Neuronal stem cell (in vitro differentiated cells): ENCODE results near the gene SIRPB1.

Source experiments
- DNase-seq: peaks from one replicate; pipeline ENCODE4 v3.0.0-alpha.2; 2013; ENCODE audit warnings: low spot score
- H2AFZ ChIP-seq: one replicate; pipeline ENCODE4 v1.6.1; 2013; ENCODE audit warnings: mild to moderate bottlenecking, low read length, inconsistent platforms
- H2AK5ac ChIP-seq: 2 replicates; pipeline ENCODE4 v1.6.1; 2013; ENCODE audit warnings: low read depth, mild to moderate bottlenecking, inconsistent platforms, low read length, moderate library complexity, mixed read lengths
- H2BK120ac ChIP-seq: 2 replicates; pipeline ENCODE4 v1.6.1; 2013; ENCODE audit warnings: low read depth, mild to moderate bottlenecking, inconsistent platforms, low read length, moderate library complexity, mixed read lengths
- H2BK12ac ChIP-seq: one replicate; pipeline ENCODE4 v1.6.1; 2013; ENCODE audit warnings: low read length, inconsistent platforms
- H2BK15ac ChIP-seq: 2 replicates; pipeline ENCODE4 v1.6.1; 2013; ENCODE audit warnings: mild to moderate bottlenecking, low read length, inconsistent platforms, mixed read lengths
- H2BK5ac ChIP-seq: one replicate; pipeline ENCODE4 v1.6.1; 2013; ENCODE audit warnings: inconsistent platforms, mild to moderate bottlenecking, low read length, moderate library complexity
- H3K14ac ChIP-seq: one replicate; pipeline ENCODE4 v1.6.1; 2013; ENCODE audit warnings: low read length, inconsistent platforms
- H3K18ac ChIP-seq: 2 replicates; pipeline ENCODE4 v1.6.1; 2013; ENCODE audit warnings: low read length, inconsistent platforms
- H3K23ac ChIP-seq: 2 replicates; pipeline ENCODE4 v1.6.1; 2013; ENCODE audit warnings: low read depth, mild to moderate bottlenecking, mixed read lengths, low read length, inconsistent platforms; ENCODE audit not compliant: poor library complexity
- H3K27ac ChIP-seq: replicated peaks from 3 replicates; pipeline ENCODE4 v1.5.1; 2013; ENCODE audit warnings: low read length, inconsistent platforms
- H3K27me3 ChIP-seq, 3 experiments: 2 replicates each; pipeline ENCODE4 v1.6.1; 2013; ENCODE audit warnings: low read length in 3 of 3, mild to moderate bottlenecking in 2 of 3, inconsistent platforms in 1 of 3, low read depth in 1 of 3, mixed read lengths in 1 of 3, moderate library complexity in 1 of 3; ENCODE audit not compliant: control insufficient read depth in 3 of 3, insufficient read depth in 3 of 3
- H3K36me3 ChIP-seq, 2 donors: replicated peaks in 1 of 2; 2 replicates each; pipeline ENCODE4 v1.6.1; 2013; ENCODE audit warnings: low read length in 2 of 2; ENCODE audit not compliant: control insufficient read depth in 2 of 2, insufficient read depth in 2 of 2
- H3K4ac ChIP-seq: 2 replicates; pipeline ENCODE4 v1.6.1; 2013; ENCODE audit warnings: inconsistent platforms, mild to moderate bottlenecking, low read length, moderate library complexity
- H3K4me1 ChIP-seq, 2 donors: 1 replicate in 1 of 2; 2 replicates in 1 of 2; pipeline ENCODE4 v1.6.1; 2013; ENCODE audit warnings: low read length in 2 of 2, low read depth in 1 of 2; ENCODE audit not compliant: control insufficient read depth in 2 of 2, insufficient read depth in 1 of 2
- H3K4me2 ChIP-seq: one replicate; pipeline ENCODE4 v1.6.1; 2013; ENCODE audit warnings: mild to moderate bottlenecking, low read length, inconsistent platforms; ENCODE audit not compliant: insufficient read depth, poor library complexity, severe bottlenecking
- H3K4me3 ChIP-seq, 2 donors: 2 replicates each; pipeline ENCODE4 v1.5.1; 2013; ENCODE audit warnings: low read length in 2 of 2, mild to moderate bottlenecking in 2 of 2, inconsistent platforms in 1 of 2, moderate library complexity in 1 of 2
- H3K79me1 ChIP-seq: one replicate; pipeline ENCODE4 v1.6.1; 2013; ENCODE audit warnings: low read depth, mild to moderate bottlenecking, inconsistent platforms, low read length, moderate library complexity
- H3K9ac ChIP-seq: one replicate; pipeline ENCODE4 v1.6.1; 2013; ENCODE audit warnings: mild to moderate bottlenecking, low read depth, low read length, inconsistent platforms; ENCODE audit not compliant: poor library complexity
- H3K9me3 ChIP-seq, 2 donors: replicated peaks in 1 of 2; 2 replicates each; pipeline versions ENCODE3 to v1.6.1; 2013; ENCODE audit warnings: low read length in 2 of 2, mild to moderate bottlenecking in 2 of 2, inconsistent platforms in 1 of 2, low read depth in 1 of 2, mixed read lengths in 1 of 2, moderate library complexity in 1 of 2; ENCODE audit not compliant: control insufficient read depth in 2 of 2, insufficient read depth in 1 of 2
- H4K8ac ChIP-seq: one replicate; pipeline ENCODE4 v1.6.1; 2013; ENCODE audit warnings: low read depth, mild to moderate bottlenecking, inconsistent platforms, low read length, moderate library complexity
- H4K91ac ChIP-seq: one replicate; pipeline ENCODE4 v1.6.1; 2013; ENCODE audit warnings: low read length, low read depth, mild to moderate bottlenecking, inconsistent platforms; ENCODE audit not compliant: poor library complexity
- WGBS, 2 donors: extraction: QIAGEN DNeasy Blood & Tissue Kit; methylation state at CpG; one replicate each; pipeline ENCODE4 v1.1.7; 2013; ENCODE audit warnings: missing lambda C conversion rate in 2 of 2, mixed read lengths in 1 of 2; ENCODE audit not compliant: insufficient read length in 2 of 2, insufficient replicate concordance in 1 of 2; ENCODE audit errors: extremely low coverage in 2 of 2; 5-methylcytosine and 5-hydroxymethylcytosine counted together

SIRPB1 gene

DNA sequence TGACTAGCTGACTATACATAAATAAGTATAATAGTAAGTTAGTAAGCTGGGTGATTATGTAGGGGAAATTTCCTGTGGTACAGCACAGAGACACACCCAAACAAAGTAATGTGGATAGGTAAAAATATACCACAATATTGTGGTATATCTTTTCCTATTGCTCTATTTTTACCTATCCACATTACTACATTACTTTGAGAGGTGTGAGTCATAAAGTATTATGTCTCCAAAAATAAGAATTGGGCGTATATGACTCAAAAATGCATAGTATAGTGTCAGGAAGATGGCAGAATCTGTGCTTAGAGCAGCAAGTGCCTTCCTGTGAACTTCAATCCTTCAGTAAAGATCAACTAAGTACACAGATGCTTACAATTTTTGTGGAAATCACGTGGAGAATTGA lies 40.4 kb upstream of the SIRPB1 start:
- H3K27me3 ChIP-seq: peaks cover 0 to 7% (median 0%) of the 10 kb centered on the region in 3 experiments
- no CpG with 5 or more reads among the region's 2 CpGs for WGBS, 2 donors
- no peak overlapping the region for H2BK120ac ChIP-seq

DNA sequence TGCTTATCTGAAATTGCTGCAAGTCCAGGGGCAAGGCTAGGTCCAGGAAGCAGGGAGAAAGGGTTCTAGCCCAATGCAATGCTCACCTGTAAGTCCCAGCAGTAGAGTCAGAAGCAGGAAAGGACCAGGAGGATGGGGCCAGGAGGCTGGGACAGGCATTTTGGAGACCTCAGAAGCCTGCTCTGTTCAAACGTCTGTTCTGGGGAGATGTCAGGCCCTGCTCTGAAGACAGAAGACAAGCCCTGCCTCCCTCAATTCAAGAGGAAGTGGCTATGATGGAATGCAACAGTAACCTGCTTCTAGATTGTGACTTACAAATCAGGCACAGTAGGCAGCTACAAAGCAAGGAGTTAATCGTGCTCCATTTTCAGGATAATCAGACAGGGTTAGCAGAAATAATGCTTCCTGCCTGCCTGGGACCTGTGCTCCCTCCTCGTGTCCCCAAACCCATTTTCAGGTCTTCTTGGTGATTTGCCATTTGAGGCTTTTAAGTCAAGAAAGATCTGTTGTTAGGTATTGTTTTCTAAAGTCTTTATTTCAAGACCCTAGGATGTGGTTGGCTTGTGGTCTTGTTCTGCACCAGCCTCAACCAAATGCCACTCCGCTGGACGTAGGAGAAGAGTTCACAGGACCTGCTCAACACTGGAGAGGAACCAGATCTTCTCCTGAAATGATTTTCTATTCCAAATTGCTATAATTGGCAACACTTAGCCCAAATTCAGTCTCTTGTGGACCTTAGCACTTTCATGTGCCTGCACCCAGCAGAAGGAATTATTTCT lies 37.9 kb upstream of the SIRPB1 start, which contains the start of gene SIRPG:
Gene SIRPG (minus strand): TSS at position 224 of the 779 bp plus-strand sequence. CDS start 65 bp downstream, at position 159.
- no peak within 1 kb of the TSS for H3K18ac ChIP-seq
- no peak within 1 kb of the TSS for H4K91ac ChIP-seq
- no peaks in the 10 kb centered on the region for H3K9me3 ChIP-seq
- H3K27ac ChIP-seq: no peak within 1 kb of the TSS
- H3K23ac ChIP-seq: no peak within 1 kb of the TSS
- peaks cover 0 to 9% (median 0%) of the 10 kb centered on the region in 3 experiments for H3K27me3 ChIP-seq
- H4K8ac ChIP-seq: no peak within 1 kb of the TSS
- WGBS, 2 donors: no CpG with 5 or more reads among the region's 5 CpGs
- no peak within 1 kb of the TSS for H3K4ac ChIP-seq
- no peak within 1 kb of the TSS for H2AFZ ChIP-seq
- H2BK5ac ChIP-seq: no peak within 1 kb of the TSS
- H3K79me1 ChIP-seq: no peaks in the 10 kb centered on the region
- H3K4me3 ChIP-seq: no peak within 1 kb of the TSS
- DNase-seq: no peak
- H3K9ac ChIP-seq: no peak within 1 kb of the TSS
- H3K4me2 ChIP-seq: no peak within 1 kb of the TSS
- H3K4me1 ChIP-seq: no peaks in the 10 kb centered on the region
- no peak within 1 kb of the TSS for H2BK15ac ChIP-seq
- H2AK5ac ChIP-seq: no peak within 1 kb of the TSS
- H3K14ac ChIP-seq: no peak within 1 kb of the TSS
- no peaks in the 10 kb centered on the region for H3K36me3 ChIP-seq
- no peak within 1 kb of the TSS for H2BK120ac ChIP-seq
- H2BK12ac ChIP-seq: no peak within 1 kb of the TSS

More for the DNA sequence above, 40.4 kb upstream of the SIRPB1 start:
- no peak overlapping the region for H3K27ac ChIP-seq
- no peak overlapping the region for H3K23ac ChIP-seq
- H4K8ac ChIP-seq: no peak overlapping the region
- H4K91ac ChIP-seq: no peak overlapping the region
- no peaks in the 10 kb centered on the region for H3K36me3 ChIP-seq
- no peak for DNase-seq
- no peak overlapping the region for H2BK15ac ChIP-seq
- no peak overlapping the region for H2AFZ ChIP-seq
- H3K4me2 ChIP-seq: no peak overlapping the region
- H3K9me3 ChIP-seq: no peaks in the 10 kb centered on the region
- no peak overlapping the region for H3K4ac ChIP-seq
- no peak overlapping the region for H3K14ac ChIP-seq
- H3K4me3 ChIP-seq: no peak overlapping the region
- H3K79me1 ChIP-seq: no peaks in the 10 kb centered on the region
- H2BK5ac ChIP-seq: no peak overlapping the region
- no peak overlapping the region for H3K18ac ChIP-seq
- H3K4me1 ChIP-seq: no peaks in the 10 kb centered on the region
- no peak overlapping the region for H2BK12ac ChIP-seq
- H3K9ac ChIP-seq: no peak overlapping the region
- H2AK5ac ChIP-seq: no peak overlapping the region

DNA sequence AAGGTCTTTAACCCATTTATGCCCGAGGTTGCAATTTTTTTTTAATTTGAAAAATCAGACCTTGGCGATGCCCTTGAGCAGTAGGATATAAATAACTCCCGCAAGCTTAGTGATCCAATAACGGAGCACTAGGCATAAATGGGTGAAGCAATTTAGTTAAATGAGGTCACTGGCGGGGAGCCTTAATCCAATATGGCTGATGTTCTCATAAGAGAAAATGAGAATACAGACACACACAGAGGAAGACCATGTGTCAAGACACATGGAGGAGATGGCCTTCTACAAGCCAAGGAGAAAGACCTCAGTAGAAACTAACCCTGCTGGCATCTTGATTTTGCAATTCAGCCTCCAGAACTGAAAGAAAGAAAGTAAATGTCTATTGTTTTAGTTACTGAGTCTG lies 37.0 kb upstream of the SIRPB1 start:
- Histone ChIP-seq H2BK120ac (no peak overlapping the region), H3K23ac (no peak overlapping the region), H3K9me3 (no peaks in the 10 kb centered on the region), H3K4me1 (no peaks in the 10 kb centered on the region), H2AFZ (no peak overlapping the region), H2BK5ac (no peak overlapping the region), H3K79me1 (no peaks in the 10 kb centered on the region), H4K91ac (no peak overlapping the region), H3K4ac (no peak overlapping the region), H2AK5ac (no peak overlapping the region), H3K18ac (no peak overlapping the region), H3K14ac (no peak overlapping the region), H3K27me3 (peaks cover 0 to 9% (median 0%) of the 10 kb centered on the region in 3 experiments), H4K8ac (no peak overlapping the region), H3K27ac (no peak overlapping the region), H2BK15ac (no peak overlapping the region), H2BK12ac (no peak overlapping the region), H3K4me3 (no peak overlapping the region), H3K9ac (no peak overlapping the region), H3K4me2 (no peak overlapping the region), H3K36me3 (no peaks in the 10 kb centered on the region)
- DNase-seq: no peak
- WGBS, 2 donors: no CpG with 5 or more reads among the region's 5 CpGs

DNA sequence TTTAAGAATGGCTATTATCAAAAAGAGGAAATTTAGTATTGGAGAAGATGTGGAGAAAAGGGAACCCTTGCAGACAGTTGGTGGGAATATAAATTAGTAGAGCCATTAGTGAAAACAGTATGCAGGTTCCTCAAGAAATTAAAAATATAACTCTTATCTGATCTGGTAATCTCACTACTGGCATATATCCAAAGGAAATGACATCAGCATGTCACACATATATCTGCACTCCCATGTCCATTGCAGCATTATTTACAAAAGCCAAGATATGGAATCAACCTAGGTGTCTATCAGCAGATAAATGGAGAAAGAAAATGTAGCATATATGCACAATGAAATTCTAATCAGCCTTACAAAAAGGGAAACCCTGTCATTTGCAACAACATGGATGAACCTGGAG lies 35.2 kb upstream of the SIRPB1 start:
- no peaks in the 10 kb centered on the region for H3K79me1 ChIP-seq
- H2BK12ac ChIP-seq: no peak overlapping the region
- peaks cover 0 to 9% (median 0%) of the 10 kb centered on the region in 3 experiments for H3K27me3 ChIP-seq
- H2AK5ac ChIP-seq: no peak overlapping the region
- H3K4ac ChIP-seq: no peak overlapping the region
- no peak overlapping the region for H3K23ac ChIP-seq
- no peaks in the 10 kb centered on the region for H3K36me3 ChIP-seq
- H3K27ac ChIP-seq: no peak overlapping the region
- H2AFZ ChIP-seq: no peak overlapping the region
- no peak overlapping the region for H3K18ac ChIP-seq
- no peak overlapping the region for H2BK120ac ChIP-seq
- H3K4me1 ChIP-seq: no peaks in the 10 kb centered on the region
- no peaks in the 10 kb centered on the region for H3K9me3 ChIP-seq
- H3K9ac ChIP-seq: no peak overlapping the region
- H3K14ac ChIP-seq: no peak overlapping the region
- DNase-seq: no peak
- H2BK5ac ChIP-seq: no peak overlapping the region
- no peak overlapping the region for H3K4me2 ChIP-seq
- no peak overlapping the region for H4K8ac ChIP-seq
- H2BK15ac ChIP-seq: no peak overlapping the region
- no peak overlapping the region for H3K4me3 ChIP-seq
- no peak overlapping the region for H4K91ac ChIP-seq
